OCI-LY7 (cell line): ENCODE data around the gene PLXDC2.

ENCODE experiments used
- EZH2phosphoT487 ChIP-seq: fragments of 200-600 bp; sonication (generic); IDR thresholded peaks from 2 replicates; pipeline ENCODE4 v1.6.1; 2018; ENCODE audit warnings: low read depth, borderline replicate concordance, mild to moderate bottlenecking, mixed run types, antibody characterized with exemption, low read length, moderate library complexity, mixed read lengths
- TF ChIP-seq, protein P1 (sequence below): fragments of 200-600 bp; sonication (generic); conservative IDR thresholded peaks from 2 replicates; pipeline ENCODE4 v1.5.1; 2014; ENCODE audit warnings: mild to moderate bottlenecking, antibody characterized with exemption, low read length, moderate library complexity, mixed read lengths

DNA sequence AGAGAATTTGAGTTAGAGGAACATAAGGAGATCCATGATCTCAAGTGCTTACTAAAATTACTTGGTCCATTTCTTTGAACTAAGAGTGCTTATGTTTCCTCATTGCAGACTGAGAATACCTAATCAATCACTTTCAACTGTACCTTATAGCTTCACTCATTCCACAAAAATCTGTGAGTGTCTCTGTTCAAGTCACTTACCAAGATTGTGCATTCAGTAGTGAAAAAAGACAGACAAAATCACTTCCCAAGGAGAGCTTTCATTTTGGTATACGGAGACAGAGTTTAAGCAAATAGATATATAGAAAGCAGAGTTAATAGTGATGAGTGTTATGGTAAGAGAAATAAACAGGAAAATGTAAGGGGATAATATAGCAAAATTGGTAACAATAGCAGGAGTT is 364.5 kb downstream of the PLXDC2 start:
- TF ChIP-seq, protein P1, sequence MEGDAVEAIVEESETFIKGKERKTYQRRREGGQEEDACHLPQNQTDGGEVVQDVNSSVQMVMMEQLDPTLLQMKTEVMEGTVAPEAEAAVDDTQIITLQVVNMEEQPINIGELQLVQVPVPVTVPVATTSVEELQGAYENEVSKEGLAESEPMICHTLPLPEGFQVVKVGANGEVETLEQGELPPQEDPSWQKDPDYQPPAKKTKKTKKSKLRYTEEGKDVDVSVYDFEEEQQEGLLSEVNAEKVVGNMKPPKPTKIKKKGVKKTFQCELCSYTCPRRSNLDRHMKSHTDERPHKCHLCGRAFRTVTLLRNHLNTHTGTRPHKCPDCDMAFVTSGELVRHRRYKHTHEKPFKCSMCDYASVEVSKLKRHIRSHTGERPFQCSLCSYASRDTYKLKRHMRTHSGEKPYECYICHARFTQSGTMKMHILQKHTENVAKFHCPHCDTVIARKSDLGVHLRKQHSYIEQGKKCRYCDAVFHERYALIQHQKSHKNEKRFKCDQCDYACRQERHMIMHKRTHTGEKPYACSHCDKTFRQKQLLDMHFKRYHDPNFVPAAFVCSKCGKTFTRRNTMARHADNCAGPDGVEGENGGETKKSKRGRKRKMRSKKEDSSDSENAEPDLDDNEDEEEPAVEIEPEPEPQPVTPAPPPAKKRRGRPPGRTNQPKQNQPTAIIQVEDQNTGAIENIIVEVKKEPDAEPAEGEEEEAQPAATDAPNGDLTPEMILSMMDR: no peak
- no peak for TF ChIP-seq EZH2phosphoT487
